GM19463 (cell line): ENCODE measurements around the gene AICDA.
"Not testable (repeated sequence)": the region's sequence is repeated elsewhere in the genome, so short reads cannot be mapped to it uniquely, and the experiment has no call there.

Experiments
- ATAC-seq: cut with Tn5 transposase; IDR thresholded peaks from one replicate; pipeline ENCODE4 v1.9.1; 2021; ENCODE audit warnings: mild to moderate bottlenecking, moderate library complexity; ENCODE audit not compliant: unreplicated experiment

AICDA gene

GRCh38 chr12:8613881-8614280 lies 1.2 kb upstream of the AICDA start:
- not testable (repeated sequence) for ATAC-seq

DNA sequence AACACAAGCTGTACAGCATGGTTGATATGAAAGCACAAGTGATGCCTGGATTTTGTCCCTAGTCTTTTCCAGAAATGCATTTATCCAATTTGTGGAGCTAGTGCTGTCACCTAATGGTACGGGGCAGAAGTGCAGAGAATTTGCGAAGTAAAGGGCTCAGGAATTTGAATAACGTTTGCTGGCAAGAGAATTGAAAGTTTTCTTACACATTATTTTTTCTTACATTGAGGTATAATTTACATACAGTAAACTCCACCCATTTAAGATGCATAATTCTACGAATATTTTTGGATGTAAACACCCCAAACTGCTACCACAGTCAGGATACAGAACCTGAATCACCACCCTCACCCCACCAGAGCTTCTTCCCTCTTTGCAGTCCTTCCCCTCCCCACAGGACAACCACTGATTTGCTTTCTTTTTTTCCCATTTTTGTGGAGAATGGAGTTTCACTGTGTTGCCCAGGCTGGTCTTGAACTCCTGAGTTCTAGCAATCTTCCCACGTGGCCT lies 3.5 kb downstream of the AICDA start:
- ATAC-seq = no peak

- ATAC-seq = no peak
Observed at GRCh38 chr12:8606890-8607289, 5.8 kb downstream of the AICDA start.

- ATAC-seq = no peak
Observed at GRCh38 chr12:8605057-8605456, 7.6 kb downstream of the AICDA start.

DNA sequence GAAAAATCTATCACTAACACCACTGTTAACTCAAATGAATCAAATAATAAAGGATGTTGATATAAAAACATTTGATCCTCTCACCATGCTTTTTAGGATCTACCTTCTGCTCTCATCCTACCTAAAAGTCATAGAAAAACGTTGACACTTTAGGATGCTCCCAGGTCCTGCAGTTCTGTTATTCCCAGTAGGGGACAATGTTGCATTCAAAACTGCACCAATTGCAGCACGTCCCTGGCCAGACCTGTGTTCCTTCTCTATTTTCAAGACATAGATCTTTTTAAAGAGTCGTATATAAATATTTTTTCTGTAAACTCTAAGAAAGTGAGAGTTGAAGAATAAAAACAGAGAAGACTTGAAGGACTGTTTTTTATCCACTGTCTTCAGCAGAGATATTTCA lies 8.8 kb downstream of the AICDA start:
- no peak for ATAC-seq

GRCh38 chr12:8603286-8603685 lies 9.4 kb downstream of the AICDA start:
- ATAC-seq = no peak

GRCh38 chr12:8596561-8596960 lies 16.1 kb downstream of the AICDA start:
- ATAC-seq = no peak

GRCh38 chr12:8594072-8594471 lies 18.6 kb downstream of the AICDA start:
- ATAC-seq = no peak

DNA sequence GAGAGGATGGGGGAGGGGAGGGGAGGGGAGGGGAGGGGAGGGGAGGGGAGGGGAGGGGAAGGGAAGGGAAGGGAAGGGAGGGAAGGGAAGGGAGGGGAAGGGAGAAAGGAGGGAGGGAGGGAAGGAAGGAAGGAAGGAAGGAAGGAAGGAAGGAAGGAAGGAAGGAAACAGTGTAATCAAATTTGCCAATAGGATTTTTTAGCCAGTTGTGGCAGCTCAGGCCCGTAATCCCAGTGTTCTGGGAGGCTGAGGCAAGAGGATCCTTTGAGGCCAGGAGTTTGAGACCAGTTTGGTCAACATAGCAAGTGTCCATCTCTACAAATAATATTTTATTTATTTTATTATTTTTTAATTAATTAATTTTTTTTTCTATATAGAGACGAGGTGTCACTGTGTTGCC lies 19.4 kb downstream of the AICDA start:
- ATAC-seq = no peak

GRCh38 chr12:8590842-8591545 lies 21.7 kb downstream of the AICDA start:
- peak; percentile 76 for ATAC-seq

- ATAC-seq = no peak
Observed at GRCh38 chr12:8589679-8590078, 23.0 kb downstream of the AICDA start.

GRCh38 chr12:8584478-8584877 lies 28.2 kb downstream of the AICDA start:
- ATAC-seq = not testable (repeated sequence)

GRCh38 chr12:8584004-8584403 lies 28.7 kb downstream of the AICDA start:
- ATAC-seq = no peak

DNA sequence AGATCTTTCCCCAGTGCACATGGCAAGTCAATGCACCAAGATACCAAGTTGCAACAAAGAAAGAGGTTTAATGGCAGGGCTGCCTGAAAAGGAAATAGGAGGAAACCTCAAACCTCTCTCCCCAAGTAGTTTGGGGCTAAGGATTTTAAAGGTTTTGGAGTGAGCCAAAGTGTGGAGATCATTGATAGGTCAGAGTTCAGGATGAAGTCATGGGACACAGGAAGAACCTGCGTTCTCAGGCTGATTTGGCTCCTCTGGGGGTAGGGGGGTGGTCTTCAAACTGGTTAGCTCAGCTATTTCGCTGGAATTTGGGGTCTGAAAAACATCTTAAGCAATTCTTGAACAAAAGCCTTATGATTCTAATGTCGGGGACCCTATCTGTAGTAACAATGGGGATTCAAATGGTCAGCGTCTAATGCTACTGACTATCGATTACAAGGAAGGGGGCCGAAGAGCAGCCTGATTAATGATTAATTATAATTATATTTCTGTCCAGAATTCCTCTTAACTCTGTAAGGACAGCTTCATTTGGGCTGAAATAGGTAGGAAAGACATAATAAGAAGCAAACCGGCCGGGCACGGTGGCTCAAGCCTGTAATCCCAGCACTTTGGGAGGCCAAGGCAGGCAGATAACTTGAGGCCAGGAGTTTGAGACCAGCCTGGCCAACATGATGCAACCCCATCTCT lies 31.4 kb downstream of the AICDA start:
- no peak for ATAC-seq

DNA sequence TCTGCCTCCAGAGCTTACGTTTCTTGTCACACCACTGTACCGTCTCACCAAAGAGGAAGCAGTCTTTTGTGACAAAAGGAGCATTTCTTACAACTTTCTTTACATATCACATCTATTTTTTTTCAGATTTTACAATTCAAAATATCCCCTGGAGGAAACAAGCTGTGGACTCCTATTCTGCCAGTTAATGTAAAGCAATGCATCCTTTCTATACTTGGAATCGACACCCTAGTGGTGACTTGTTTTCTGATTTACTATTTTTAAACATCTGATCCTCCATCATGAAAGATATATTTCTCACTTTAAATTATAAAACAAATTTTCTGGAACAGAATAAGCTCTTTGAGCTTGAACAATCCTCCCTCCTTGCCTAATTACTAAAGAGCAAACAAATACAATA lies 34.8 kb downstream of the AICDA start:
- no peak for ATAC-seq

DNA sequence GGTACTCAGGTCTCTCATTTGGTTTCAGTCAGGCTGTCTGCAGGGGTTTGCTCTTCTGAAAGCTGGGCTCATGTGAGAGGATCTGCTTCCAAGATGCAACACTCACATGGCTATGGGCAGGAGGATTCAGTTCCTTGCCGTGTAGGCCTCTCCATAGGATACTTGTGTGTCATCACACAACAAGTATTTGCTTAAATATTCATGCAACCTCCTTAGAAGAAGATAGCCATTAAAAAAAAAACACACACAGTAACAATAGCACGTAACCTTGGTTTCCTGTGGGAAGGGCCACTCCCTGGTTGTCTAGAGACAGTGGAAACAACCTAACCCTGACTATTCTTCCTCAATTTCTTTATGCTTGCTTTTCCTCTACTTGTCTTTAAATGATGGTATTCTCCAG lies 40.2 kb downstream of the AICDA start:
- no peak for ATAC-seq

GRCh38 chr12:8566525-8566924 lies 46.1 kb downstream of the AICDA start:
- no peak for ATAC-seq

- not testable (repeated sequence) for ATAC-seq
Observed at GRCh38 chr12:8566052-8566451, 46.6 kb downstream of the AICDA start.

GRCh38 chr12:8564656-8565055 lies 48.0 kb downstream of the AICDA start:
- no peak for ATAC-seq

DNA sequence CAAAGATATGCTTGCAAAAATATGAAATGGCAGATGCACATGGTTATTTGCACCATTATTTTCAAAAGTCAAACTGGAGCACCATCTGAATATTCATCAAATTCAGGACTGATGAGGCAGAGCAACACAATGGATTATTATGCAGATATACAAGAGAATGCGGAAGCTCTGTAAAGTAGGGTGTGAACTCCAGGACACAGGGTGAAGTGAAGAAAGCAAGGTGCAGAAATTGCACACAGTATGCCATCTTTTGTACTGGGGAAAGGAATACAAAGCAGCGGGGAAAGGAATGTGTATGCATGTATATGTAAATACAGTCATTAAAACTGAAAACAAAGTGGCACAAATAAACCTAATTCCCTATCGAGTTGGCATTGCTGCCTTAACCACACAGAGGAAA lies 49.3 kb downstream of the AICDA start:
- no peak for ATAC-seq

DNA sequence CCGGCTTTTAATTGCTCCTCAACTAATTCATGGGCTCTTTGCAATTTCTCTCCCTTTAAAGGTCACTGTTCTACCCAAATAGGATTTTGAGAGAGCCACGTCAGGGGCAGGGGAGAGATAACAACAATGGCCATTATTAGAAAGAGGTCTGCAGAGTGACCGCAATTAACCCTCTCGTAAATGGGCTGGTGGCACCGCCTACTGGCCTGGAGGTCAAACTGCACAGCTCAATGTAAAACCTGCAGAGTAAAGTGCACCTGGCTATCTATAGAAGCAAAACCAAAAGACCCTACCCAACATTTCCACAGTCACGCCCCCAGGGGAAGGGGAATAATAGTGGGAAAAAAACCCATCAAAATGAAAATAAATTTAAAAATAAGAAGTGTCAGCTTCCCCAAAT lies 50.3 kb downstream of the AICDA start:
- no peak for ATAC-seq

DNA sequence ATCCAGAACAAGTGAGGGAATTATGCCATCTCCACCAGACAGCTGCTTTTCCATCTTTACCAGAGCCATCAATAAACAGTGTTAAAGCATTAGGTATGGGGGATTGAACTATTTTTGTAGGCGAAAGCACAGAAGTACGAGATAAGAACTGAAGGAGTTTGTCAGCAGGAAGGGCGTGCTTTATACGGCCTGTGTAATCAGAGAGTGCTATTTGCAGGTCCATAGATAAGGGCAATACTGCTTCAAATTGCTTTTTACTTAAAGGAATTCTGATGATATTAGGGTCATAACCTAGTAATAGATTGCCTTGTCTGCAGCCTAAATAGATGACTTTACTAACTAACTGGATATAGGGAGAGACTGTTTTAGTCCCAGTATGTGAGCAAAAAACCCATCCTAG lies 51.6 kb downstream of the AICDA start:
- no peak for ATAC-seq
